Left ventricle myocardium inferior (tissue), 1 donor: Measurements from ENCODE around the gene TUBB4A. TPM values are rescaled to one million over a fixed set of nuclear protein-coding genes. Genes with fewer than 3 reads are reported as not detected.
"Not testable (repeated sequence)": the region's sequence is repeated elsewhere in the genome, so short reads cannot be mapped to it uniquely, and the experiment has no call there.

Experiments
- DNase-seq: peaks from one replicate; pipeline ENCODE4 v3.0.0-alpha.2; 2020
- H3K27ac ChIP-seq: fragments of 200-600 bp; replicated peaks from 2 replicates; pipeline ENCODE4 v1.8.0; 2021
- H3K27me3 ChIP-seq: fragments of 200-600 bp; 2 replicates; pipeline ENCODE4 v1.8.0; 2021; ENCODE audit warnings: low read depth
- H3K36me3 ChIP-seq: fragments of 200-600 bp; 2 replicates; pipeline ENCODE4 v1.8.0; 2021
- H3K4me1 ChIP-seq: fragments of 200-600 bp; 2 replicates; pipeline ENCODE4 v1.8.0; 2021
- H3K4me3 ChIP-seq: fragments of 200-600 bp; 2 replicates; pipeline ENCODE4 v1.8.0; 2021; ENCODE audit warnings: mild to moderate bottlenecking, moderate library complexity
- H3K9me3 ChIP-seq: fragments of 200-600 bp; replicated peaks from 2 replicates; pipeline ENCODE4 v1.8.0; 2021
- CTCF ChIP-seq: fragments of 200-600 bp; IDR thresholded peaks from 2 replicates; pipeline ENCODE4 v1.8.0; 2021; ENCODE audit warnings: antibody characterized with exemption, mild to moderate bottlenecking, borderline replicate concordance
- intact Hi-C: fragments of 100-400 bp; cut with micrococcal nuclease; formaldehyde crosslinking; loops from one replicate; pipeline ENCODE4 v1.11.0; 2022
- total RNA-seq: library from RNA; stranded (reverse); fragmentation: NEBNext Ultra II Directional; extraction: Animal tissue kit (Norgen Biotek cat#: 25700); gene quantifications from one replicate; pipeline ENCODE4 v1.2.1, GENCODE V29; 2021
- donor health status: DM: no; HTN: yes; CAD: no; lungs with severe emphysema.

TUBB4A gene
- total RNA-seq, 1 donor from 2014 or later = 3.3 TPM

- Histone ChIP-seq H3K4me3 (peak overlapping the region; percentile 82), H3K4me1 (peaks cover 26% of the 10 kb centered on the region), H3K27ac (peak overlapping the region; percentile 88), H3K27me3 (no peaks in the 10 kb centered on the region), H3K9me3 (no peaks in the 10 kb centered on the region), H3K36me3 (no peaks in the 10 kb centered on the region)
- no peak for TF ChIP-seq CTCF
- DNase-seq = peak; percentile 95
- intact Hi-C loops = loop anchor here (10.0 kb wide), 1 partner anchor 119 kb away; no protein-coding TSS in a partner anchor
Observed at GRCh38 chr19:6516018-6516658, 14.0 kb upstream of the TUBB4A start.

GRCh38 chr19:6514926-6515544 lies 12.9 kb upstream of the TUBB4A start:
- Histone ChIP-seq H3K36me3 (no peaks in the 10 kb centered on the region), H3K4me3 (no peak overlapping the region), H3K27me3 (no peaks in the 10 kb centered on the region), H3K9me3 (no peaks in the 10 kb centered on the region), H3K4me1 (peaks cover 26% of the 10 kb centered on the region), H3K27ac (no peak overlapping the region)
- no peak for TF ChIP-seq CTCF
- intact Hi-C loops = loop anchor here (10.0 kb wide), 1 partner anchor 120 kb away; no protein-coding TSS in a partner anchor
- DNase-seq = no peak

- no peak overlapping the region for H3K27ac ChIP-seq
- H3K27me3 ChIP-seq = no peaks in the 10 kb centered on the region
- TF ChIP-seq CTCF = no peak
- DNase-seq = no peak
- H3K9me3 ChIP-seq = no peaks in the 10 kb centered on the region
- no peaks in the 10 kb centered on the region for H3K36me3 ChIP-seq
- intact Hi-C loops = loop anchor here (10.0 kb wide), 1 partner anchor 121 kb away; no protein-coding TSS in a partner anchor
- H3K4me3 ChIP-seq = no peak overlapping the region
- peaks cover 31% of the 10 kb centered on the region for H3K4me1 ChIP-seq
Observed at GRCh38 chr19:6514089-6514488, 12.0 kb upstream of the TUBB4A start.

DNA sequence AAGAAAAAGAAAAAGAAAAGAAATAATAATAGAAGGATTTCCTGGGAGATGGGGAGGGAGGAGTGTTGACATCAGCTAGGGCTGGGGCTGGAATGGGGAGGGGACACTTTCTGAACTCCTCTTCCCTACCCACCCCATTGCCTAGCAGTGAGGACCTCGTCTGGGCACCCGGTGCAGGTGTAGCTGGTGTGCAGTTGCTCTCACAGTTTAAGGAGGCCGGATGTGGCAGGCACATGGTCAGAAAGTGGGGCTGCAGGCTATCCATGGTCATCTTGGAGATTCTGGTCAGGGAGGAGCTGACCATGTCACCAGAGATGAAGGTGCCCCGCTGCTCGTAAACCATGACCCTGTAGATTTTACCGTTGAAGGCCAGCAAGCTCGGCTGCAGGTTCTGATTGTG lies 8.5 kb upstream of the TUBB4A start:
- no peak overlapping the region for H3K4me3 ChIP-seq
- H3K36me3 ChIP-seq = no peaks in the 10 kb centered on the region
- TF ChIP-seq CTCF = no peak
- H3K9me3 ChIP-seq = no peaks in the 10 kb centered on the region
- intact Hi-C loops = loop anchor here (10.0 kb wide), 1 partner anchor 124 kb away; no protein-coding TSS in a partner anchor
- peaks cover under 1% of the 10 kb centered on the region for H3K27me3 ChIP-seq
- H3K4me1 ChIP-seq = peaks cover 11% of the 10 kb centered on the region
- no peak overlapping the region for H3K27ac ChIP-seq
- DNase-seq = no peak

GRCh38 chr19:6509118-6509971 lies 7.2 kb upstream of the TUBB4A start:
- H3K36me3 ChIP-seq = no peaks in the 10 kb centered on the region
- H3K27me3 ChIP-seq = peaks cover 6% of the 10 kb centered on the region
- H3K4me3 ChIP-seq = no peak overlapping the region
- H3K9me3 ChIP-seq = no peaks in the 10 kb centered on the region
- peaks cover 11% of the 10 kb centered on the region for H3K4me1 ChIP-seq
- peak overlapping the region; percentile 44 for H3K27ac ChIP-seq
- peak; percentile 32 for DNase-seq
- intact Hi-C loops = no loop called here
- TF ChIP-seq CTCF = no peak

DNA sequence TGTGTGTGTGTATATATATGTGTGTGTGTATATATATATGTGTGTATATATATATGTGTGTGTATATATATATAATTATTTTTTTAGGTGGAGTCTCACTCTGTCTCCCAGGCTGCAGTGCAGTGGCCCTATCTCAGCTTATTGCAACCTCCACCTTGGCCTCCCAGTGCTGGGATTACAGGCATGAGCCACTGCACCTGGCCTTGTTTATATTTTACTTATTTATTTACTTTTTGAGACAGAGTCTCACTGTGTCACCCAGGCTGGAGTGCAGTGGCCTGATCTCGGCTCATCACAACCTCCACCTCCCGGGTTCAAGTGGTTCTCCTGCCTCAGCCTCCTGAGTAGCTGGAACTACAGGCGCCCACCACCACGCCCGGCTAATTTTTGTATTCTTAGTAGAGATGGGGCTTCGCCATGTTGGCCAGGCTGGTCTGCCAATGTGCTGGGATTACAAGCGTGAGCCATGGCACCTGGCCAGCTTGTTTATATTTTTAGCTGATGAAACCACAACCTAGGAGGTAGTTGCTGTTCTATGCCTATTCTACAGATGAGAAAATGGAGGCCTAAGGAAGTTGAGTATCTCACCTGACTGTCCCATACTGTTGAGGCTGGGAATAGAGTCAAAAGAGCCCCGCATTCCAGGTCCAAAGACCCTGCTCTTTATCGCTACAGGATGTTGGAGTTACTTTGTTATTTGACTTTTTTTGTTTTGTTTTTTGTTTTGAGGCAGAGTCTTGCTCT lies 6.1 kb upstream of the TUBB4A start:
- H3K9me3 ChIP-seq, DNase-seq, H3K4me3 ChIP-seq, H3K36me3 ChIP-seq, H3K27ac ChIP-seq, intact Hi-C loops: not testable (repeated sequence)
- Histone ChIP-seq H3K4me1 (peaks cover 17% of the 10 kb centered on the region), H3K27me3 (peaks cover 18% of the 10 kb centered on the region)
